Natural killer cell (primary cell): ENCODE data around the gene ELFN1. TPM values are rescaled to one million over a fixed set of nuclear protein-coding genes. Genes with fewer than 3 reads are reported as not detected.

Experiments
- ATAC-seq, 3 donors: fragments of 150-1000 bp in 2 of 3; fragments of 200-7000 bp in 1 of 3; cut with Tn5 transposase; 1 replicate in 1 of 3; 2 replicates in 2 of 3; pipeline ENCODE4 v1.10.0; 2021; ENCODE audit warnings: mild to moderate bottlenecking in 2 of 3, moderate library complexity in 2 of 3
- DNase-seq, 2 donors: peaks; one replicate each; pipeline versions ENCODE4 v3.0.0 to v3.0.0-alpha.2; 2013 to 2021; ENCODE audit warnings: mixed read lengths in 1 of 2
- H3K27ac ChIP-seq: one replicate; pipeline ENCODE4 v1.5.1; 2013; ENCODE audit warnings: mild to moderate bottlenecking, low read length
- H3K27me3 ChIP-seq: one replicate; pipeline ENCODE4 v1.6.1; 2013; ENCODE audit warnings: low read length; ENCODE audit not compliant: control insufficient read depth, insufficient read depth
- H3K36me3 ChIP-seq: one replicate; pipeline ENCODE4 v1.6.1; 2013; ENCODE audit warnings: low read length; ENCODE audit not compliant: control insufficient read depth, insufficient read depth
- H3K4me1 ChIP-seq: one replicate; pipeline ENCODE4 v1.6.1; 2013; ENCODE audit warnings: low read length; ENCODE audit not compliant: control insufficient read depth, insufficient read depth
- H3K4me3 ChIP-seq: one replicate; pipeline ENCODE4 v1.5.1; 2013; ENCODE audit warnings: low read length
- H3K9me3 ChIP-seq: one replicate; pipeline ENCODE4 v1.6.1; 2013; ENCODE audit warnings: low read length; ENCODE audit not compliant: control insufficient read depth, insufficient read depth
- H3K27ac Mint-ChIP-seq, 2 donors: one replicate each; pipeline ENCODE4 v1.8.0; 2022; ENCODE audit warnings: mild to moderate bottlenecking in 2 of 2, mixed read lengths in 2 of 2, moderate library complexity in 1 of 2
- H3K27me3 Mint-ChIP-seq, 2 donors: one replicate each; pipeline ENCODE4 v1.8.0; 2022; ENCODE audit warnings: low read depth in 2 of 2, mixed read lengths in 2 of 2
- H3K36me3 Mint-ChIP-seq: one replicate; pipeline ENCODE4 v1.8.0; 2022; ENCODE audit warnings: mixed read lengths
- H3K4me1 Mint-ChIP-seq, 2 donors: one replicate each; pipeline ENCODE4 v1.8.0; 2022; ENCODE audit warnings: mixed read lengths in 2 of 2
- H3K4me3 Mint-ChIP-seq: one replicate; pipeline ENCODE4 v1.8.0; 2022; ENCODE audit warnings: mild to moderate bottlenecking, moderate library complexity, mixed read lengths
- H3K9me3 Mint-ChIP-seq, 2 donors: one replicate each; pipeline ENCODE4 v1.8.0; 2022; ENCODE audit warnings: mixed read lengths in 2 of 2
- WGBS: methylation state at CpG from one replicate; pipeline ENCODE4 v1.1.7; 2013; ENCODE audit warnings: missing lambda C conversion rate; ENCODE audit not compliant: insufficient coverage; 5-methylcytosine and 5-hydroxymethylcytosine counted together
- intact Hi-C: fragments of 100-400 bp; cut with micrococcal nuclease; formaldehyde crosslinking; loops from one replicate; pipeline ENCODE4 v1.14.2; 2022
- total RNA-seq, 4 donors: library from RNA; stranded (reverse); fragments of 120-200 nt in 1 of 4; gene quantifications; one replicate each; pipeline versions ENCODE4 v1.2.3 to v1.2.4, GENCODE V29; 2013 to 2022
- TF ChIP-seq, protein P1 (sequence below): fragments of 200-600 bp; IDR thresholded peaks from one replicate; pipeline ENCODE4 v1.8.0; 2022; ENCODE audit warnings: antibody characterized with exemption

Gene ELFN1
- total RNA-seq, 3 donors from 2014 or later (not counting 1 experiment from before 2014, with no cell fraction given): 0.30 to 0.45 TPM; not detected in 1

DNA sequence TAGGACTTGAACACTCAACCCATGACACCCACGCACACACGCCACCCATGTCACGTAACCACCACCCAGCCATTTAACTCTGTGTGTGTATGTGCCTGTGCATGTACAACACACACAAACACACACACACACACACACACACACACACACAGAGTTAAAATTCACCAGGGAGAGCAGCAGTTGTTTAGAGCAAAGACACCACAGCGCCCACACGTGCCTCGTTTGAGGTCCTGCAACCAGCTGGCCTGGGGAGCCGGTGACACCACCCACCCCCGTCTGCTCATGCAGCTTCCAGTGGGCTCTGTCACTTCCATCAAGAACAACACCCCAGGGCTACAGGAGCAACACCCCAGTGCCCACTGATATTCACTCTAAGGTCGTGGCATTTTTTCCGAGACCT, 97.4 kb downstream of the ELFN1 start:
- Mint-ChIP-seq H3K4me3 (no peak overlapping the region), H3K36me3 (no peaks in the 10 kb centered on the region), H3K4me1 (no peaks in the 10 kb centered on the region), H3K27ac (no peak overlapping the region), H3K27me3 (peaks cover 0 to 7% of the 10 kb centered on the region in 2 donors), H3K9me3 (no peaks in the 10 kb centered on the region)
- Histone ChIP-seq H3K27ac (no peak overlapping the region), H3K9me3 (peaks cover 11% of the 10 kb centered on the region), H3K36me3 (no peaks in the 10 kb centered on the region), H3K4me3 (no peak overlapping the region), H3K4me1 (no peaks in the 10 kb centered on the region), H3K27me3 (no peaks in the 10 kb centered on the region)
- ATAC-seq: no peak
- 60% methylated on average over 8 of the region's 10 CpGs for WGBS
- no peak for DNase-seq
- intact Hi-C loops: no loop called here
- TF ChIP-seq, protein P1, sequence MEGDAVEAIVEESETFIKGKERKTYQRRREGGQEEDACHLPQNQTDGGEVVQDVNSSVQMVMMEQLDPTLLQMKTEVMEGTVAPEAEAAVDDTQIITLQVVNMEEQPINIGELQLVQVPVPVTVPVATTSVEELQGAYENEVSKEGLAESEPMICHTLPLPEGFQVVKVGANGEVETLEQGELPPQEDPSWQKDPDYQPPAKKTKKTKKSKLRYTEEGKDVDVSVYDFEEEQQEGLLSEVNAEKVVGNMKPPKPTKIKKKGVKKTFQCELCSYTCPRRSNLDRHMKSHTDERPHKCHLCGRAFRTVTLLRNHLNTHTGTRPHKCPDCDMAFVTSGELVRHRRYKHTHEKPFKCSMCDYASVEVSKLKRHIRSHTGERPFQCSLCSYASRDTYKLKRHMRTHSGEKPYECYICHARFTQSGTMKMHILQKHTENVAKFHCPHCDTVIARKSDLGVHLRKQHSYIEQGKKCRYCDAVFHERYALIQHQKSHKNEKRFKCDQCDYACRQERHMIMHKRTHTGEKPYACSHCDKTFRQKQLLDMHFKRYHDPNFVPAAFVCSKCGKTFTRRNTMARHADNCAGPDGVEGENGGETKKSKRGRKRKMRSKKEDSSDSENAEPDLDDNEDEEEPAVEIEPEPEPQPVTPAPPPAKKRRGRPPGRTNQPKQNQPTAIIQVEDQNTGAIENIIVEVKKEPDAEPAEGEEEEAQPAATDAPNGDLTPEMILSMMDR: no peak

DNA sequence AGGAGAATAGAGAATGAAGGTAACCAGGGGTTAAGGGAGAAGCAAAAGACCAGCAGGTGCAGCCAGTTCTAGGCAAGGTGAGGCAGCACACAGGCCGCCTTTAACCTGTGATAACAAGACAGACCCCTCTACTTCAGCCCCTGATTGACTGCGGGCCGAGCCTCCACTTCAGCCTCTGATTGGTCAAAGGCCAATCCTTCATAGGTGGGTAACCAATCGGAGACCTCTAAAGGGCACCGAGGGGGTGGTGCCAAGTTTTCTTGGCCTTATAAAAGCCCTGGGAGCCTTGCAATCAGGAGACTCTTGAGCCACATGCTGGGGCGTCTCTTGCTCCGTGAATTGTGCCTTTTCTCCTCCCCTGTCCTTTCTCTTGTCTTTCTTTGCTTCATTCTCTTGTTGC, 98.8 kb downstream of the ELFN1 start:
- TF ChIP-seq, protein P1: no peak
- WGBS: 94% methylated on average over 7 of the region's 7 CpGs
- H3K36me3 Mint-ChIP-seq: no peaks in the 10 kb centered on the region
- Histone ChIP-seq H3K27me3 (no peaks in the 10 kb centered on the region), H3K9me3 (no peaks in the 10 kb centered on the region), H3K4me1 (no peaks in the 10 kb centered on the region), H3K4me3 (no peak overlapping the region), H3K36me3 (no peaks in the 10 kb centered on the region), H3K27ac (no peak overlapping the region)
- no peak overlapping the region for H3K4me3 Mint-ChIP-seq
- H3K27ac Mint-ChIP-seq: no peak overlapping the region
- DNase-seq: no peak
- peaks cover 0 to 7% of the 10 kb centered on the region in 2 donors for H3K27me3 Mint-ChIP-seq
- no peaks in the 10 kb centered on the region for H3K9me3 Mint-ChIP-seq
- no peaks in the 10 kb centered on the region for H3K4me1 Mint-ChIP-seq
- intact Hi-C loops: no loop called here
- no peak for ATAC-seq

DNA sequence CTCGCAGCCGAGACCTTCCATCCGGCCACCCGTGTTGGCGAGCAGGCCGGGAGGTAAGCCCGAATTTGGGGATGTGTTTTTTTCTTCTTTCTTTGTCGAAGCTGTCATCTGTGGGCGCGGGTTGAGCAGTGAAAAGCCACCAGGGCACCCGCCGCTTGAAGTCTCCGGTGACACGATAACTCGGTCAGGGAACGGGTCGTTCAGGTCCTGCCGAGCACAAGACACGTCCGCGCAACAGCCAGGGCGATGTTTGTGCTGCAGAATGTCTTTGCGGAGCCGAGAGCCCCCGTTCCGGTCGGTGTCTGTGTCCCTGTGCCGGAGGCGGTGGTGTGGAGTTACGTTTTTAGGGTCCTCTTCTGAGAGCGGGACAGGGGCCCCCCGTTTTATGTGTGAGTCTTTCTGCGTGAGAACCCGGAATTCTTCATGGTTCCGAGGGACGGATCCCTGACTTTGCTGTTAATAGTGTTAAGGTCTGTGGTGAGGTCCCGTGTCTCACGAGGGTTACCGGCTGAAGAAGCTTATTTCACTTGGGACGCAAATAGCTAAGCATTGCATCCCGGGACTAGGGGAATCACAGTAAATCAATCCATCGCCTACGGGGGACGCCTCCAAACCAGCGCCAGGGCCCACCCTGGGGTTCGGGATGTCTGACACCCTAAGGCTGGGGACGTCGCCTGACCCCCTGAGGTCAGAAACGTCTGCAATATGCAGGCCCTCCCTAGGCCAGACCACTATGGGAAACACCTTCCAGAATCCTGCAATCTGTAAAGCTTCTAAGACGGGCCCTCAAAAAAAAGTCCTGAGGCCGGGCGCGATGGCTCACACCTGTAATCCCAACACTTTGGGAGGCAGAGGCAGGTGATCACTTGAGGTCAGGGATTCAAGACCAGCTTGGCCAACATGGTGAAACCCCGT, 99.5 kb downstream of the ELFN1 start:
- H3K36me3 Mint-ChIP-seq: no peaks in the 10 kb centered on the region
- ATAC-seq: no peak
- DNase-seq: no peak
- H3K9me3 Mint-ChIP-seq: no peaks in the 10 kb centered on the region
- TF ChIP-seq, protein P1: no peak
- H3K27me3 Mint-ChIP-seq: peaks cover 0 to 11% of the 10 kb centered on the region in 2 donors
- no peaks in the 10 kb centered on the region for H3K4me1 Mint-ChIP-seq
- no peaks in the 10 kb centered on the region for H3K4me1 ChIP-seq
- no peak overlapping the region for H3K27ac ChIP-seq
- 93% methylated on average over 54 of the region's 54 CpGs for WGBS
- H3K36me3 ChIP-seq: no peaks in the 10 kb centered on the region
- no peak overlapping the region for H3K4me3 ChIP-seq
- H3K27me3 ChIP-seq: no peaks in the 10 kb centered on the region
- intact Hi-C loops: no loop called here
- no peaks in the 10 kb centered on the region for H3K9me3 ChIP-seq
- no peak overlapping the region for H3K27ac Mint-ChIP-seq
- no peak overlapping the region for H3K4me3 Mint-ChIP-seq
